Liver (tissue), 9 donors: ENCODE measurements around the gene ARGLU1. TPM values are rescaled to one million over a fixed set of nuclear protein-coding genes. Genes with fewer than 3 reads are reported as not detected.

Experiments
- DNase-seq: peaks from one replicate; pipeline ENCODE4 v3.0.0-alpha.2; 2017; ENCODE audit warnings: low spot score
- H3K27ac ChIP-seq, 2 donors: one replicate each; pipeline ENCODE4 v1.7.0; 2013; ENCODE audit warnings: inconsistent platforms in 2 of 2, low read length in 2 of 2, control low read depth in 1 of 2, low read depth in 1 of 2, mild to moderate bottlenecking in 1 of 2
- H3K27me3 ChIP-seq, 4 donors: one replicate each; pipeline versions ENCODE4 v1.6.1 to v1.7.0; 2013; ENCODE audit warnings: low read length in 3 of 4, inconsistent platforms in 1 of 4, mild to moderate bottlenecking in 1 of 4, moderate library complexity in 1 of 4; ENCODE audit not compliant: control insufficient read depth in 4 of 4, insufficient read depth in 4 of 4
- H3K36me3 ChIP-seq, 4 donors: one replicate each; pipeline versions ENCODE4 v1.6.1 to v1.7.0; 2013; ENCODE audit warnings: low read length in 3 of 4, mild to moderate bottlenecking in 3 of 4, low read depth in 1 of 4, moderate library complexity in 1 of 4; ENCODE audit not compliant: control insufficient read depth in 4 of 4, insufficient read depth in 3 of 4
- H3K4me1 ChIP-seq, 4 donors: one replicate each; pipeline versions ENCODE4 v1.6.1 to v1.7.0; 2013; ENCODE audit warnings: low read length in 3 of 4, mild to moderate bottlenecking in 3 of 4, moderate library complexity in 1 of 4; ENCODE audit not compliant: control insufficient read depth in 4 of 4, insufficient read depth in 4 of 4
- H3K4me3 ChIP-seq, 3 donors: one replicate each; pipeline versions ENCODE4 v1.6.1 to v1.7.0; 2013; ENCODE audit warnings: low read length in 3 of 3, control low read depth in 1 of 3, low read depth in 1 of 3, mild to moderate bottlenecking in 1 of 3
- H3K9ac ChIP-seq, 2 donors: one replicate each; pipeline ENCODE4 v1.7.0; 2013; ENCODE audit warnings: low read length in 2 of 2, mild to moderate bottlenecking in 2 of 2, moderate library complexity in 2 of 2, control low read depth in 1 of 2, low read depth in 1 of 2
- H3K9me3 ChIP-seq, 4 donors: one replicate each; pipeline versions ENCODE4 v1.6.1 to v1.7.0; 2013; ENCODE audit warnings: low read length in 3 of 4; ENCODE audit not compliant: control insufficient read depth in 4 of 4
- FOXA2 ChIP-seq: IDR thresholded peaks from 2 replicates; pipeline ENCODE4 v1.6.1; 2016; ENCODE audit warnings: antibody characterized with exemption
- GABPA ChIP-seq, 2 donors: IDR thresholded peaks in 1 of 2; conservative IDR thresholded peaks in 1 of 2; 2 replicates each; pipeline ENCODE4 v1.6.1; 2016; ENCODE audit warnings: antibody characterized with exemption in 2 of 2, mild to moderate bottlenecking in 1 of 2, moderate library complexity in 1 of 2
- HNF4A ChIP-seq, 2 donors: conservative IDR thresholded peaks; 2 replicates each; pipeline ENCODE4 v1.6.1; 2016; ENCODE audit warnings: antibody characterized with exemption in 2 of 2, mild to moderate bottlenecking in 2 of 2
- HNF4G ChIP-seq: IDR thresholded peaks from 2 replicates; pipeline ENCODE4 v1.6.1; 2016; ENCODE audit warnings: antibody characterized with exemption
- RAD21 ChIP-seq, 2 donors: IDR thresholded peaks; 2 replicates each; pipeline ENCODE4 v1.6.1; 2016; ENCODE audit warnings: antibody characterized with exemption in 2 of 2, mild to moderate bottlenecking in 2 of 2
- RXRA ChIP-seq, 2 donors: IDR thresholded peaks; 2 replicates each; pipeline ENCODE4 v1.6.1; 2017 to 2018; ENCODE audit warnings: antibody characterized with exemption in 2 of 2, mild to moderate bottlenecking in 1 of 2
- SP1 ChIP-seq: IDR thresholded peaks from 2 replicates; pipeline ENCODE4 v1.6.1; 2018; ENCODE audit warnings: antibody characterized with exemption, mild to moderate bottlenecking
- TAF1 ChIP-seq: conservative IDR thresholded peaks from 2 replicates; pipeline ENCODE4 v1.6.1; 2016; ENCODE audit warnings: antibody characterized with exemption, mild to moderate bottlenecking
- WGBS: extraction: QIAGEN DNeasy Blood & Tissue Kit; methylation state at CpG from one replicate; pipeline ENCODE4 v1.1.7; 2013; 5-methylcytosine and 5-hydroxymethylcytosine counted together
- polyA plus RNA-seq, 2 donors: library from polyadenylated mRNA; stranded (reverse) in 1 of 2; unstranded in 1 of 2; fragments of 200-250 nt in 1 of 2; fragments of >200 nt in 1 of 2; fragmentation: Nextera tagmentation in 1 of 2; extraction: Ambion mirVana in 1 of 2; gene quantifications; one replicate each; pipeline versions ENCODE4 v1.2.1 to v1.2.3, GENCODE V29; 2013 to 2015
- total RNA-seq, 2 donors: library from RNA; depleted of rRNA; stranded (reverse); fragments of >200 nt; gene quantifications; one replicate each; pipeline ENCODE4 v1.2.3, GENCODE V29; 2014
- TF ChIP-seq, protein P1 (sequence below): fragments of 150-350 bp; IDR thresholded peaks from 2 replicates; pipeline ENCODE4 v1.5.1; 2017; ENCODE audit warnings: improper control_type of control experiment, low read depth, low read length; ENCODE audit not compliant: missing input control
- TF ChIP-seq, protein P2 (sequence below): IDR thresholded peaks from 2 replicates; pipeline ENCODE4 v1.6.1; 2016; ENCODE audit warnings: antibody characterized with exemption, mild to moderate bottlenecking
- TF ChIP-seq, protein P3 (sequence below): IDR thresholded peaks from 2 replicates; pipeline ENCODE4 v1.6.1; 2016; ENCODE audit warnings: antibody characterized with exemption
- donor health status: healthy.
- donor health status: healthy.
- donor health status: healthy.
- donor health status: healthy.
- donor health status: healthy.

The ARGLU1 gene
- total and polyA plus RNA-seq, 4 donors, result 16.7 to 50.8 (median 30.1) TPM

DNA sequence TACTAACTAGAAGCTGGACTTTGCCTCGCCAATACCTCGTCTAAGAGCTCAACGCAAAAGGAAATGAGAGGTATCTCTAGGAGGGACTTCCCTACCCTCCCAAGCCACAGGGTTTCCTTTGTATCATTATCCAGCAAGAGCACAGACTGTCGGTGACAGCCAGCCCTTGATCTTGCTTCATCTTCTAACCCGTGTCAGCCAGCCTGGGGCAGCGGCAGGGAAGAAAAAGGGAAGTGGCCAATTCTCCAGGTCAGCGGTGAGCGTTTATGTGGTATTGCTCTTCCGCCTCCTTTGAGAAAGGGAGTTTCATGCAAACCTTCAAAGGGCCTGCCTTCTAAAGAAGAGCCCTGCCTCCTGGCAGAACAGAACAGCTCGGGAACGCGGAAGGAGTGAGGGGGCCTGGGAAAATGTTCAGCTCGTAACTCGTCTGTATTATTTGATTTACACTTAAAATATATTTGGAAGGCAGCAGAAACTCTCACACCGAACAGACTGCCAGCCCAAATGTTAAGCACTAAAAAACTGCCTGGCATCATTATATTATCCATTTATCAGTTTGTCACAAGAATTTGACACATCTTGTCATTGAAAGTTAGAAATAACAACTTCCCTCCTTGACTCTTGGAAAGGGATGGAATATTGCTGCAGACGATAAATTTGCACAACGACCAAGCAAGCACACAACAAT lies 74.3 kb downstream of the ARGLU1 start:
- H3K27me3 ChIP-seq, result peaks cover 0 to 4% (median 0%) of the 10 kb centered on the region in 4 donors
- H3K9ac ChIP-seq, result no peak overlapping the region
- H3K9me3 ChIP-seq, result no peaks in the 10 kb centered on the region
- no peak for DNase-seq
- no peak overlapping the region for H3K27ac ChIP-seq
- peaks cover 0 to 1% (median 0%) of the 10 kb centered on the region in 4 donors for H3K4me1 ChIP-seq
- H3K36me3 ChIP-seq, result no peaks in the 10 kb centered on the region
- no peak overlapping the region for H3K4me3 ChIP-seq
- 70% methylated on average over 17 of the region's 17 CpGs for WGBS
- TF ChIP-seq SP1, result no peak
- TF ChIP-seq, protein P1, sequence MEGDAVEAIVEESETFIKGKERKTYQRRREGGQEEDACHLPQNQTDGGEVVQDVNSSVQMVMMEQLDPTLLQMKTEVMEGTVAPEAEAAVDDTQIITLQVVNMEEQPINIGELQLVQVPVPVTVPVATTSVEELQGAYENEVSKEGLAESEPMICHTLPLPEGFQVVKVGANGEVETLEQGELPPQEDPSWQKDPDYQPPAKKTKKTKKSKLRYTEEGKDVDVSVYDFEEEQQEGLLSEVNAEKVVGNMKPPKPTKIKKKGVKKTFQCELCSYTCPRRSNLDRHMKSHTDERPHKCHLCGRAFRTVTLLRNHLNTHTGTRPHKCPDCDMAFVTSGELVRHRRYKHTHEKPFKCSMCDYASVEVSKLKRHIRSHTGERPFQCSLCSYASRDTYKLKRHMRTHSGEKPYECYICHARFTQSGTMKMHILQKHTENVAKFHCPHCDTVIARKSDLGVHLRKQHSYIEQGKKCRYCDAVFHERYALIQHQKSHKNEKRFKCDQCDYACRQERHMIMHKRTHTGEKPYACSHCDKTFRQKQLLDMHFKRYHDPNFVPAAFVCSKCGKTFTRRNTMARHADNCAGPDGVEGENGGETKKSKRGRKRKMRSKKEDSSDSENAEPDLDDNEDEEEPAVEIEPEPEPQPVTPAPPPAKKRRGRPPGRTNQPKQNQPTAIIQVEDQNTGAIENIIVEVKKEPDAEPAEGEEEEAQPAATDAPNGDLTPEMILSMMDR, result no peak
- TF ChIP-seq, protein P2, sequence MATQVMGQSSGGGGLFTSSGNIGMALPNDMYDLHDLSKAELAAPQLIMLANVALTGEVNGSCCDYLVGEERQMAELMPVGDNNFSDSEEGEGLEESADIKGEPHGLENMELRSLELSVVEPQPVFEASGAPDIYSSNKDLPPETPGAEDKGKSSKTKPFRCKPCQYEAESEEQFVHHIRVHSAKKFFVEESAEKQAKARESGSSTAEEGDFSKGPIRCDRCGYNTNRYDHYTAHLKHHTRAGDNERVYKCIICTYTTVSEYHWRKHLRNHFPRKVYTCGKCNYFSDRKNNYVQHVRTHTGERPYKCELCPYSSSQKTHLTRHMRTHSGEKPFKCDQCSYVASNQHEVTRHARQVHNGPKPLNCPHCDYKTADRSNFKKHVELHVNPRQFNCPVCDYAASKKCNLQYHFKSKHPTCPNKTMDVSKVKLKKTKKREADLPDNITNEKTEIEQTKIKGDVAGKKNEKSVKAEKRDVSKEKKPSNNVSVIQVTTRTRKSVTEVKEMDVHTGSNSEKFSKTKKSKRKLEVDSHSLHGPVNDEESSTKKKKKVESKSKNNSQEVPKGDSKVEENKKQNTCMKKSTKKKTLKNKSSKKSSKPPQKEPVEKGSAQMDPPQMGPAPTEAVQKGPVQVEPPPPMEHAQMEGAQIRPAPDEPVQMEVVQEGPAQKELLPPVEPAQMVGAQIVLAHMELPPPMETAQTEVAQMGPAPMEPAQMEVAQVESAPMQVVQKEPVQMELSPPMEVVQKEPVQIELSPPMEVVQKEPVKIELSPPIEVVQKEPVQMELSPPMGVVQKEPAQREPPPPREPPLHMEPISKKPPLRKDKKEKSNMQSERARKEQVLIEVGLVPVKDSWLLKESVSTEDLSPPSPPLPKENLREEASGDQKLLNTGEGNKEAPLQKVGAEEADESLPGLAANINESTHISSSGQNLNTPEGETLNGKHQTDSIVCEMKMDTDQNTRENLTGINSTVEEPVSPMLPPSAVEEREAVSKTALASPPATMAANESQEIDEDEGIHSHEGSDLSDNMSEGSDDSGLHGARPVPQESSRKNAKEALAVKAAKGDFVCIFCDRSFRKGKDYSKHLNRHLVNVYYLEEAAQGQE, result no peak
- TF ChIP-seq, protein P3, sequence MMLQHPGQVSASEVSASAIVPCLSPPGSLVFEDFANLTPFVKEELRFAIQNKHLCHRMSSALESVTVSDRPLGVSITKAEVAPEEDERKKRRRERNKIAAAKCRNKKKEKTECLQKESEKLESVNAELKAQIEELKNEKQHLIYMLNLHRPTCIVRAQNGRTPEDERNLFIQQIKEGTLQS, result no peak
- TF ChIP-seq GABPA (IDR thresholded peaks at IDR 0.05 in 1 of 2, conservative IDR thresholded peaks at IDR 0.05 in 1 of 2), result no peak
- TF ChIP-seq HNF4A (conservative IDR thresholded peaks at IDR 0.05), result no peak
- no peak for TF ChIP-seq RAD21 (IDR thresholded peaks at IDR 0.05)
- TF ChIP-seq RXRA (IDR thresholded peaks at IDR 0.05), result no peak

DNA sequence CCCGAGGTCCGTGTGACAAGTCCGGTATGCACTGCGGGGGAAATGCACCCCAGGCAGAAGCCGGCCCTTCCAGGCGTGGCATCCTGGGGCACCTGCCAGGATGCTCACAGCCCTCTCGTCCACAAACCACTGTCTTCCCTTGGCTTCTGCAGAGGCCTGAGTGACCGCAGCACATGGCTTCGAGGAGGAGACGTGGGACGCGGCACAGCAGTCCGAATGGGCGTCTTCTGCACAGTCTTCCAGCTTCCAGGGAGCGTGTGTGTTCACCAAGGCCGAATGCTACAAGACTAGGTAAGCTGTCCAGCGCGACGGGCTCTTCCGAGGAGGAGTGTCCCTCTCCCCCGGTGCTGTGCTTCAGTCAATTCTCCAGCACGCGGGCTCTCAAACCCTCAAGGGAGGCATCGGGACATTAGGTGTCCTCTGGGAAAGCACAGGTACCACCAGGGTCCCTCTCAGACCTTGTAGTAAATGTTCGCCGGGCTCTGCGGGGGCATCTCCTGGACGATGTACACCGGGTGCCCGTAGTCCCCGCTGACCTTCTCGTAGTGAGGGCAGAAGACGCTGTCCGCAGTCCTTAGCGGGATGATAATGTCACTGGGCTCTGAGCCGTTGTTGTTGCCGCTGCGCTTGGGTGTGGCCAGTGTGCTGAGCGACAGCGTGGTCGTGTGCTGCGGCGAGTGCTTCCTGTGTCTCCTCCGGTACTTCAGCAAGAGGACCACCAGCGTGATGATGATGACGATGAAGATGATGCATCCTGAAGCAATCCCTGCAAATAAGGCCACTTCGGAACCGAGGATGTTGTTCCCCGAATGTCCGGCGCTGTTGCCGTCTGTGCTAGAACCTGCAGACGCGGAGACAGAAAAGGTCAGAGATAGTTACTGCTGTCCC lies 75.1 kb downstream of the ARGLU1 start:
- DNase-seq, result no peak
- Histone ChIP-seq H3K9ac (no peak overlapping the region), H3K4me1 (peaks cover 0 to 1% (median 0%) of the 10 kb centered on the region in 4 donors), H3K4me3 (no peak overlapping the region), H3K27me3 (peaks cover 0 to 4% (median 0%) of the 10 kb centered on the region in 4 donors), H3K27ac (no peak overlapping the region), H3K9me3 (no peaks in the 10 kb centered on the region), H3K36me3 (no peaks in the 10 kb centered on the region)
- WGBS, result 93% methylated on average over 54 of the region's 54 CpGs
- TF ChIP-seq TAF1 (no peak), HNF4G (no peak), FOXA2 (no peak)
